ELF-1 (cell line): ENCODE data around the gene PAQR8.
A peak's percentile ranks its signal among the peaks of the same experiment; 100 is the strongest.
"Not testable (repeated sequence)": the region's sequence is repeated elsewhere in the genome, so short reads cannot be mapped to it uniquely, and the experiment has no call there.

ENCODE experiments used
- DNase-seq: peaks from one replicate; pipeline ENCODE4 v3.0.0-alpha.2; 2016; ENCODE audit warnings: low read depth, low spot score

The PAQR8 gene

DNA sequence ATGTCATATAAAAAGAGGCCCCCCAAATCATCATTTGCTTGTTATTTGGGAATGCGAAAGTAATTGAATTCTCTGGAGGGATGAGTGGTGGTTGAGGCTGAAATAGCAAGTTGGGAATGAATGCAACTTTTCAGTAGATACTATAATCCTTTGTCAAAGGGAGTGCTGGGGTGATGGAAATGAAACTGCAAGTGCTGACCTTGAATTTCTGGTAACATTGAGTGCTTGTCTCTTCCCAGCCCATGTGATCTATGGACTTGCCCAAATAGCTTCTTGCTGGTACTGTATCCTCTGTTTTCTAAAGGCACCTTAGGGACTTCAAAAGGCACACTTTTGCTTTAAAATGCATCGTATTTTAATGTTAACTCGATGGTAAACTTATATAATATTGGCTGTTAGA lies 14.8 kb downstream of the PAQR8 start:
- DNase-seq, result no peak

DNA sequence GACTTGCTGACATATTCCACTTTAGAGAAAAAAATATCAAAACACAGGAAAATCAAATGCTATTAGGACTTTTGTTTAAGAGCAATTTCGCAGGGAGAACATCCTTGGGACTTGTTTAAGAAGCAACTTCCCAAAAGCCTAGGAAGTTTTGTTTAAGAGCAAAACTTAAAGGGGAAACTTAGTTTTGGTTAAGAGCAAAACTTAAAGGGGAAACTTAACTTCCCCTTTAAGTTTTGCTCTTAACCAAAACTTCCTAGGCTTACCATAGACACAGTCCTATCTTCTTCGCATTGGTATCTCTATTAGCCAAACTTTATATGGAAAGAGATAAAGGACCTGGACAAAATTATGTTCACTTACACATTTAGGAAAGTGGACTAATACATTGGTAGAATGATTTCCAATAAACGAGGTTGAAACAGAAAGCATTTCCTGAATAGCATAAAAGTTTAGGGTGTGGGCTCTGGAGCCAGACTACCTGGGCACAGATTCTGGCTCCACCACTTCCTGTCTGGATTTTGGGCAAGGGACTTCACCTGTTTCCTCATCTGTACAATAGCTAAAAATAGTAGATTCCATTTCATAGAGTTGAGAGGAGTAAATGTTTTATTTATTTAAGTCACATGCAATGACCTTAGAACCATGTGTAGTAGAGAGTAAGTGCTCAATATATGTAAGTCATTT lies 15.7 kb downstream of the PAQR8 start:
- no peak for DNase-seq

DNA sequence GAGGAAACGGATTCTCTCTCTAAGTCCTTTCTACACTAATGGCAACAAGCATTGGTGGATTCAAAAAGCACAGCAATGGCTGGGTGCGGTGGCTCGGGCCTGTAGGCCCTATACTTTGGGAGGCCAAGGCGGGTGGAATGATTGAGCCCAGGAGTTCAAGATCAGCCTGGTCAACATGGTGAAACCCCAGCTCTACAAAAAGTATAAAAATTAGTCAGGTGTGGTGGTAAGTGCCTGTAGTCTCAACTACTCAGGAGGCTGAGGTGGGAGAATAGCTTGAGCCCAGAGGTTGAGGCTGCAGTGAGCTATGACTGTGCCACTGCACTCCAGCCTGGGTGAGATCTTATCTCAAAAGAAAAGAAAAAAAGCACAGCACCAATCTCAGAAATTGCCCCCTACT lies 19.3 kb downstream of the PAQR8 start:
- no peak for DNase-seq

DNA sequence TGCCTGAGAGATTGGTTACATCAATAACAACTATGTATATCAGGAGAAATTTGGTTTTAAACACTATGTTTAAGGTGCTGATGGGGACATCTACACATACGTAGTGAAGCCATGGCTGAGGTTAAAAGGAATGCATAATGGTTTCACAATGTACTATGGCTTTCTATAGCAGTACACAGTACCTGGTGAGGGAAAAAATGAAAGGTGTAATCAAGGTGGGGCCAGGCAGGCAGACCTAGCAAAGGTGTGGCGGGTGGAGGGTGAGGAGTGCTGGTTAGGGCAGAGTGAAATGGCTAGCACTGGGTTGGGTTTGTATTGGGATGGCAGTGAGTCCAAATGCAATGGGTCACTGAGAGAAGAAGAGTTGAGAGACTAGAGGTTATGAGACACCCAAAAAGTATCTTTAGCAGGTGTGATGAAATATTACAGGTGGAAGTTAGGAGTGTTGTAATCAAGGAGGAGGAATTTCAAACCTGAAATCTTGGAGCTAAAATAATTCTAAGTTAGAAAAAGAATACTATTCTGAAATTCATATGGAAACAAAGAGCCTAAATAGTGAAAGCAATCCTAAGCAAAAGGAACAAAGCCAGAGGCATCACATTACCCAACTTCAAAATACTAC lies 22.3 kb downstream of the PAQR8 start:
- DNase-seq, result no peak

DNA sequence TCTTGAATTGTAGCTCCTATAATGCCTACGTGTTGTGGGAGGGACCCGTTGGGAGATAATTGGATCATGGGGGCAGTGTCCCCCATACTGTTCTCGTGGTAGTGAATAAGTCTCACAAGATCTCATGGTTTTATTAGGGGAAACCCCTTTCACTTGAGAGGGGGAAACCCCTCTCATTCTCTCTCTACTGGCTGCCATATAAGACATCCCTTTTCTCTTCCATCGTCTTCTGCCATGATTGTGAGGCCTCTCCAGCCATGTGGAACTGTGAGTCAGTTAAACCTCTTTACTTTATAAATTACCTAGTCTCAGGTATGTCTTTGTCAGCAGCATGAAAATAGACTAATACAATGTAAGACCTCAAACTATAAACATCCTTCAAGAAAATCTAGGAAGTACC lies 23.1 kb downstream of the PAQR8 start:
- no peak for DNase-seq

DNA sequence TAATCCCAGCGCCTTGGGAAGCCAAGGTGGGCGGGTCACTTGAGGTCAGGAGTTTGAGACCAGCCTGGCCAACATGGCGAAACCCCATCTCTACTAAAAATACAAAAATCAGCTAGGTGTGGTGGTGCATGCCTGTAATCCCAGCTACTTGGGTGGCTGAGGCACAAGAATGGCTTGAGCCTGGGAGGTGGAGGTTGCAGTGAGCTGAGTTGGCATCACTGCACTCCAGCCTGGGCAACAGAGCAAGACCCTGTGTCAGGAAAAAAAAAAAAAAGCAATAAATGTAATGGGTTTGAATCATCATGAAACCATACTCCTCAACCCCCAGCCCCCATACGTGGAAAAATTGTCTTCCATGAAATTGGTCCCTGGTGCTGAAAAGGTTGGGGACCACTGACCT lies 26.2 kb downstream of the PAQR8 start:
- not testable (repeated sequence) for DNase-seq

DNA sequence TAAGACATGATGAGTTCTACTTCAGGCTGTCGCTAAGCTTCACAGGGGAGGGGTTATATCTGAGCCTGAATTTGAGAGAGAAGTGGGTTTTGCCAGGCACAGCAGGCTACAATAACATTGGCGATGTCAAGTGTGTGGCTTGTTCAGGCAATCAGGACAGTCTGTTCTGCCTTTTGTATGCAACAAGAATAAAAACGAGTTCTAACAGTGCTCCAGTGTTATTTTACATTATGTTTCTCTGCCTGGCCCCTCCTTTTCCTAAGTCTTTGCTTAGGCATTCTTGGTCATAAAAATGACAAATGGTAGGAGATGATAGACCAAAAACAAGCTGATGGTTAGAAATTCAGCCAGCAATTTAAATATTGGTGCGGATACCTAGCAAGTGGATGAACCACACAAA lies 26.8 kb downstream of the PAQR8 start:
- DNase-seq, result no peak

DNA sequence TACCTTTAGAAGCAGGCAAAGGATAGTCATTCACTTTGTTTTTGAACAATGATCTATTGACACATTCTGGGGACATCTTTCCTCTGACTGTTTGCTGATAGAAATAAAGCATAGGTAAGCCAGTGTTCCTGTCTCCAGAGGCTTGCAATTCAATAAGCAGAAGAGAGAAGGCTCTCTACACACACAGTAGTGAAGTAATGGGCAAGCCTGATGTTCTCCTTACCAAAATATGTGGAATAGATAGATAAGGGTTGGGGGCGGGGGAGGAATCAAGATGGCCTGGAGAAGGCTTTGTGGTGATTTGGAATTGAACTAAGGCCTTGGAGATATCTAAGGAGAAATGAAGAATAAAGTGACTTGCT lies 27.3 kb downstream of the PAQR8 start:
- no peak for DNase-seq

DNA sequence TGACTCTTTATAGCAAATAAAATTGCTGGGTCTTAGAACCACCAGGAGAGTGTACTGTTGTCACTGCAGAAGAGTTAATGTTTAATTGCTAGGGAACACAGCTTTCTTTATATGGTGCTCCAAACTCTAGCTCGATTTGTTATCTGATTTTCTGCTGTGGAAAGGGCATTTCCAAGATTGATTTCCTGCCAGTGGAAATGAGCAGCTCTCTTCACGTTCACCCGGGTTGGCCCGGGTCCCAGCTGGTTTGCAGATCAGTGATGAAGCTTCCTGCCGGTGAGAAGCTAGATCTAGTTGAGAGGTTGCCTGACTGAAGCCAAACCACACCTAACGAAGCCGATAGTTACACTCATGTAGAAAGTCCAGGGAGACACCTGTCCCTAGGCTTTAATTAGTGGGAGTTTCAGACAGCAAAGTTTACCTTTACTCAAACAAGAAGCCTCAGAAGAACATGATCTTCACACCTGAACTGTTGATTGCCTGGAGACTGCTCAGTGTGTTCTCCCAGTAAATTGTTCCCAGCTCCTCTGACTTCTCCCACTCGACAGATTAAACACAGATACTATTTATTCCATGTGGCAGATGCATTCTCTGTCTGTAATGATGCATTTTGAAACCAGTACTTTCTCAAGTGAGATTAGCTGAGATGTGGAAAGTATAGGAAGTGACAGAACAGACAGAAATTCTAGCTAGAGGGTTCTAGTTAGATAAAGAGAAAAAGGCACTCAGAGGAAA lies 27.8 kb downstream of the PAQR8 start:
- no peak for DNase-seq

DNA sequence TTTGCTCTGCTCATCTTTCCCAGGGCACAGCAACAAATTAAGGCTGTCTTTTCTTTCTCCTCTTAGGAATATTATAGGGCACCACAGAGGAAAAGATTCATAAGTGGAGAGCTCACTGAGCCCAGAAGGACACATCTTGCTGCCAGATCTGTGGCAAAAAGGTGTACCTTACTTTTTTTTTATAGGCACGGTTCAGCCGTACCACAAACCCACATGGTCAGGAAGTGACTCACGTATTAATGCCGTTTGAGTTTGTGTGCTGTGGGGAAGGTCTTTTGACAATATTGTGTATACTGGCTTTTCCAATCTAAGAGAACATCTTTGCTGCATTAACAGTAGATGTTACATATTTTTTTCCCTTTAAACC lies 28.4 kb downstream of the PAQR8 start:
- no peak for DNase-seq

DNA sequence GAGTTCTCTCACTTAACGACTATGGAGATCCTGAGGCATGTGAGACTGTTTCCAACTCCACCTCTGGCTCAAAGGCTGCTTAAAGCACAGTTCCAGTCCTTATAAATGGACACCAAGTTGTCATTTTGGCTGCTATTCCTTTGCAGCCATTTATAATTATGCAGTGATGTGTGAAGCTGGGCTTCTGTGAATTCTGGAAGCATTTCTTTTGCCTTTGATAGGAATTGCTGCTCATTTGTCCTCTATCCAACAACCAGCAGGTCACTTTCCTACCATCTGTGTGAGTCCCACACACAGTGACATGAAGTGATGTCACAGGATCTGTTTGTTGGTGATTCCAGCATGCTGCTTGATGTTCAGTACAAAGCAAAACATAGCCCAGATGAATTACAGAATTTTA lies 29.6 kb downstream of the PAQR8 start:
- DNase-seq, result no peak

DNA sequence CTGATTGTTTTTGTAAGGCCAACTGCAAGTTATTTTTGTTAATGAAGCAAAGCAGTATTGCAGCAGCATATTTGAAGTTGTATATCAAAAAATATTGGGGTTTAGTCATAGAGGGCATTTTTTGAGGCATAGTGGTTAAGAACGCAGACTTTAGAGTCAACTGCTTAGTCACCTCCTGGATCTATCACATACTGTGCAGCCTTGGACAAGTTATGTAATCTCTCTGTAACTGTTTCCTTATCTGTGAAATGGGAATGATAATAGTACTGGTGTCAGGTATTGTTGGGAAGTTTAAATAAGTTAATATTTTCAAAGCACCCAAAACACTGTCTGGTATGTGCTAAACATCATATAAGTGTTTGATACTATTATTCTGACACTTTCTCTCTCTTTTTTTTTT lies 31.0 kb downstream of the PAQR8 start:
- DNase-seq, result no peak

DNA sequence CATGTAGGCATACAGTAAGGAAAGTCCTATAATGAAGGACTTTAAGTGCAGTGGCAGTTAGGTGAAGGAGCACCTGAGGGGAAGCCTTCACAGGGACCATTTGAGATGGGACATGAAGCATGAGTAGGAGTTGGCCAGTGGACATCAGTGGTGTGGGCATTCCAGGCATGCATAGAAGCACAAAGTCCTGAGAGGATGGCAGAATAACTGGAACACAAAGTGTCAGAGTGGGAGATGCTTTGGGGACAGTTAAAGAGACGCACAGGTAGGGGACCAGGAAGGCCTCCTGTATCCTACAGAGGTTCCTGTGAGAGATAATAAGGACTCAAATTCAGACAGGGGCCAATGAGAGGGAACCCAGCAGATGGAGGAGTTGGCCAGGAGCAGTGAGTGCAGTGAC lies 31.8 kb downstream of the PAQR8 start:
- DNase-seq, result no peak

DNA sequence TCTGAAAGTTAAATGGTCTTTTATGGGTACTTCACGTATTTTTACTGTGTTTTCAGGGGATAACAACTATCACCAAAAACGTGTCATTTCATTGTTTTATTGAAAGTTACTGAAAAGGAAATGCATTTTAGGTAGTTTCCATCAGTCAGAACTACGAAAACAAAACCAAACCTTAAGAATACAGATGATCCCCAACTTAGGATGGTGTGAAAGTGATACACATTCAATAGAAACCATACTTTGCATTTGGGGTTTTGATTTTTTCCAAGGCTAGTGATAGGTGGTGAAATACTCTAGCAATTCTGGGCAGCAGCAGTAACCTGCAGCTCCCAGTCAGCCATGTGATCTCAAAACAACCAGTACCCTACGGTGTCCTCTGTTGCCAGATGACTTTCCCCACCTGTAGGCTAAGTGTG lies 32.3 kb downstream of the PAQR8 start:
- no peak for DNase-seq

DNA sequence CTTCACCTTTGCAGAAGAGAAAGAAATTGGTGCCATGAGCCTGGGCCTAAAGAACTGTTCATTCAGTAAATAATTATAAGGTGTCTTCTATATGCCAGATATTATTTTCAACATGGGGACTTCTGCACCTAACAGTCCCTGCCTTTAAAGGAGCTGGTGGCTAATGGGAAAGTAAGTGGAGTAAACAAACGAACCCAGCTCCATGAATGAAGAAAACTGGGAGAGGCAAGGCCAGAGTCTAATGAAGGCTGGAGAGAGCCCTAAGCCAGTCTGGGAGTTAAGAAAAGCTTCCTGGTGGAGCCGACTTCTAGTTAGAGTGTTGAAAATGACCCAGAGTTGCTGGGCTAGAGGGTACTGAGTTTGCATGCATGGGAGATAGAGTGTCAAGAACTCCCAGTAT lies 34.0 kb downstream of the PAQR8 start:
- DNase-seq, result peak; percentile 10

DNA sequence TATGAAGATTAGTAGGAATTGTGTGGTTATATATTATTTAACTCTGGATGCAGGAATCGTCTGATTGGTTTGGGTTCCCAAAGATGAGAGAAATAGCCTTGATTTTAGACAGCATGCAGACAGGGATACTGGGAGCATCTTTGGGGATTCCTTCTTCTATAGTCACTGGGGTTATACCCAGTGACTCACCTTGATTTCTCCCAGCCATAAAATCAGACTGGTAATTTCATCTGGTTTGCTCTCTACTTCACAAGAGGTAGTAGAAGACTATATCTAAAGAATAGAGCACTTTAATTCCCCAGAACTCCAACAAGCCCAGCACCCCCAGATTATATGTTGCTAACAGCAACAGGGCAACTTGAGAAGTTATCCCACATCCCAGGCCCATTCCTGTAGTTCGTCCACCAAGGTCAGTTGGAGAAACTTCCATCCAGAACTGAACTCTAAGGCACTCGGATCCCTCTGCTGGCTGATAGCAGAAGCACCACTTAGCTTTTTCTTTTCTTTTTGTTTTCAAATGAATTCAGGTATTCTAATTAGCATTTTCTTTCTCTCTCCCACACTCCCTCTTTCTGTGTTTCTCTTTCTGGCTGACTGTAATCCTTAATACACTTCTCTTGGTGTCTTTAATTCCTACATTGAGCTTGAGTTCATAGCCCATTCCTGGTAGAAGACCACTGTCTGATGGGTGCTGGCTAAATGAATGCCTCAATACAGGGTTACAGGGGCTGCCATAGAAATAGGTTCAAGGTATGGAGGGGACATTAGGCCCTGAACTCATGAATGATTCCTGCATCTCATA lies 37.8 kb downstream of the PAQR8 start:
- peak; percentile 68 for DNase-seq

DNA sequence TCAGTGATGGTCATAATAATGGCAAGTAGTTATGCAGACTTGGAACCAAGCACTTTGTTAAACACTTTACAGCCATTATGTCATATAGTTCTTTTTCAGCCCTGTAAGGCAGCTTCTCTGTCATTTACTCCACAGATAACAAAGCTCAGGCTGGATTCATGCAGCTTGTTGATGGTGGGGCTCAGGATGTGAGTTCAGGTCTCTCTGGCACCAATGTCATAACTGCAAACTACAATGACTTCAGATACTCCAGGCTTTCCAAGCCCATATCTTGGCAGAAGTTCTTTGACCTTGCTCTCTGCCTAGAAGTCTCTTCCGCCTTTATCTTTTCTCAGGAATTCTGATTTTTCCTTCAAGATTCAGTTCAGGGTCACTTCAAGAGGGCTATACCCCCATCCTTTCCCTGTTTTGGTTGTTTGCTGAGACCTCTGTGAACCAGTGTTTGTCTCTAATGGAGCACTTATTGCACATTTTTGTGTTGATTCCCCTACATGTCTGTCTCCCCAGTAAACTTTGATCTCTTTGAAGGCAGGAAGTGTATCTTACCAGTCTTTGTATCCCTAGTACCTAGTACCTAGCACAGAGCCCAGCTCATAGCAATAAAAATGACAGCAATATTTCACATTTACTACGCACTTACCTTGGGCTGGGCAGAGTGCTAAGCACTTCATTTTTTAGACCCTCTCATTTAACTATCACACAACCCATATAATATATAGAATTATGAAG lies 38.5 kb downstream of the PAQR8 start:
- DNase-seq, result no peak

DNA sequence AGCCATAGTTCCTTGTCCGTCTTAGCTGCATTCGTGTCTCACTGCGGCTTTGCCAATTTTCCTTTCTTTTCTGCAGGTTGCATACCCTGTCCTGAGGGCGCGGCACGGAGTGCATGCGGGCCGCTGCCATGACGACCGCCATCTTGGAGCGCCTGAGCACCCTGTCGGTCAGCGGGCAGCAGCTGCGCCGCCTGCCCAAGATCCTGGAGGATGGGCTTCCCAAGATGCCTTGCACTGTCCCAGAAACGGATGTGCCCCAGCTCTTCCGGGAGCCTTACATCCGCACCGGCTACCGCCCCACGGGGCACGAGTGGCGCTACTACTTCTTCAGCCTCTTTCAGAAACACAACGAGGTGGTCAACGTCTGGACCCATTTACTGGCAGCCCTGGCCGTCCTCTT lies 41.1 kb downstream of the PAQR8 start:
- no peak for DNase-seq

DNA sequence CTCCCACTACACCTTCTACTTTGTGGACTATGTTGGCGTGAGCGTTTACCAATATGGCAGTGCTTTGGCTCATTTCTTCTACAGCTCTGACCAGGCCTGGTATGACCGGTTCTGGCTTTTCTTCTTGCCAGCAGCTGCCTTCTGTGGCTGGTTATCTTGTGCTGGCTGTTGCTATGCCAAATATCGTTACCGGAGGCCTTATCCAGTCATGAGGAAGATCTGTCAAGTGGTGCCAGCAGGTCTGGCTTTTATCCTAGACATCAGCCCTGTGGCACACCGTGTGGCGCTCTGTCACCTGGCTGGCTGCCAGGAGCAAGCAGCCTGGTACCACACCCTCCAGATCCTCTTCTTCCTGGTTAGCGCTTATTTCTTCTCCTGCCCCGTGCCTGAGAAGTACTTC lies 41.7 kb downstream of the PAQR8 start:
- no peak for DNase-seq

DNA sequence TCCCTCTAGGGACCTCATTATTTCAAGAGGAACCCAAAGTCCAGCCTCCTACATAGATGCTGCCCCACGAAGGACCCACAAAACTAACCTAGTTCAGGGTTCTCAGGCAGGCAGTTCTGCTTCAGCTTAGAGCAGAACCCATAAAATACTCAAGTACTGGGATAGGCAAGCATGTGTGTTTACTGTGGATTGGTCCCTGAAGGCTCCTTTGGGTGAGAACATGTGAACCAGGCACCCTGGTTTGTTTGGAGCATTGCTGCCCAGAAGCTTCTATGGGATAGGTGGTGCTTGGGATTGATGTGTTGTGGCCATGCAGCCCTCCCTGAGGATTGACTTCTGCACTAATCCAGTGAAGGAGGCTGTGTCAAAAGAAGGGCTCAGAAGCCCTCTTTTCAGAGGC lies 43.3 kb downstream of the PAQR8 start:
- no peak for DNase-seq

DNA sequence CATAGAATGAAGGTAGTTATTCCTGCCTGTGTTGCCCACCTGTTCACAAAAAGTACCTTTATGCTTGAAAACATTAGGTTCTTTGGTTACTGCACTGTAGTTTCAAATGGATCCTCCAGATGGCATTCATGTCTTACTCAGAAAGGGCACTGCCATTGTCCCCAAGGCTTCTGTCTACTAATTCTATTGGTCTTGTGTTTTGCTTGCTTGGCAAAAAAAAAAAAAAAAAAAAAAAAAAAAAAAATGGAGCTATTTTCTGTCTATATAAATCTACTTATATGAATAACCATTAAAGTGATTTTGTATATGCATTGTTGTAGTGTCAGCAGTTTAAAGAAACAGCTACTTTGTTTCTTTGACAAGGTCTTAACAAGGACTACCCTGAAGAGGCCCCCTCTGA lies 45.5 kb downstream of the PAQR8 start:
- no peak for DNase-seq

DNA sequence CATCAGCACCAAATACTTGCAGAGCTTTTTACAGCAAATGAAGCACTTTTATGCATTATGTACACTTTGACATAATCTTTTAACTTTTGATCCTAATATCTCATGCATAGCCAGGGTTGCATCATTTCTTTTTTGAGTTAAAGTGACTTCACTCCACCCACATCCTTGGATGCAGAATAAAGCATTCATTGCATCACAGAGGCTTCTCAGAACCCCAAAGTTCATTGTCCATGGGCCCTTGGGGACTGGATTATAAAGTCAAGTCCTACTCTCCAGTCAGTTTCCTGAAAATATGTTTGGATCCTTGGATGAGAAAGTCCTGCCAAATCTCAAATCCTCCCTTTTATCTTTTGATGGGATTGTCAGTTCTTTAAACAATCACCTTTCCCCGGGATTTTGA lies 47.5 kb downstream of the PAQR8 start:
- no peak for DNase-seq
